T-helper 2 cell treated with Interferon-gamma antibody and Interleukin-4, amounts not matched to agents 100 ng/mL and 5 ng/mL, for 36 hours (primary cell): ENCODE measurements around the gene PWP2. TPM values are rescaled to one million over a fixed set of nuclear protein-coding genes. Genes with fewer than 3 reads are reported as not detected.
"Not testable (repeated sequence)": the region's sequence is repeated elsewhere in the genome, so short reads cannot be mapped to it uniquely, and the experiment has no call there.

Experiments used
- intact Hi-C: fragments of 100-400 bp; cut with micrococcal nuclease; formaldehyde crosslinking; loops from one replicate; pipeline ENCODE4 v1.15.1; 2023
- total RNA-seq: library from RNA; stranded (reverse); gene quantifications from 2 replicates; pipeline ENCODE4 v1.2.3, GENCODE V29; 2022

The PWP2 gene
- total RNA-seq, 1 donor from 2014 or later, result 5.1 TPM

DNA sequence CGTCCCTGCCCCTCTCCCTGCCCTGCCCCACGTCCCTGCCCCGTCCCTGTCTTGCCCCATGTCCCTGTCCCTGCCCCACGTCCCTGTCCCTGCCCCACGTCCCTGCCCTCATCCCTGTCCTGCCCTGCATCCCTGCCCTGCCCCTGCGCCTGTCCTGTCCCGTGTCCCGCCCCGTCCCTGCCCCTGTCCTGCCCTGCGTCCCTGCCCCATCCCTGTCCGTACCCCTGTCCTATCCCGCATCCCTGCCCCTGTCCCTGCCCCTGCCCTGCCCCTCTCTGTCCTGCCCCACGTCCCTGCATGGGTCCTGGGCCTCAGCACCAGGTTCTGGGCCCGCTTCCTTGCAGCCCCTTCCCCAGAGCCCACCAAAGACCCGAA, 53.1 kb downstream of the PWP2 start:
- intact Hi-C loops, result not testable (repeated sequence)

DNA sequence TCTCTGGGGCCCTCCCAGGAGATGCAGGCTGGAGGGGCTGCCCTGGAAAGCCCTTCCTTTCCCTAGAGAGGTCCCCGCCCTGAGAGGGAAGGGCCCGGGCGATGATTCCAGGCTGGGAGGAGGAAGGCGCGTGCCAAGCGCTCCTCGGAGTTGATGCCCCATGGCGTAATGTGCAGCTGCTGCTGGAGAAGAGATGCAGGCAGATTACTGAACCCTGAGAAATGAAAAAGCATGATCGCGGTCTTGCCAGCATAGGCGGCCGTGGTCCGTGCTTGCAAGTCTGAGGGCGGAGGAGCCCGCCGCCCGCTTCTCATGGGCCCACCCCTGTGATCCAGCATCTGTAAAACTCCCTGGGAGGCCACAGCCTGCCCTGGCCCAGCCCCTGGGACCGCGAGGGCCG, 53.6 kb downstream of the PWP2 start:
- intact Hi-C loops, result not testable (repeated sequence)

DNA sequence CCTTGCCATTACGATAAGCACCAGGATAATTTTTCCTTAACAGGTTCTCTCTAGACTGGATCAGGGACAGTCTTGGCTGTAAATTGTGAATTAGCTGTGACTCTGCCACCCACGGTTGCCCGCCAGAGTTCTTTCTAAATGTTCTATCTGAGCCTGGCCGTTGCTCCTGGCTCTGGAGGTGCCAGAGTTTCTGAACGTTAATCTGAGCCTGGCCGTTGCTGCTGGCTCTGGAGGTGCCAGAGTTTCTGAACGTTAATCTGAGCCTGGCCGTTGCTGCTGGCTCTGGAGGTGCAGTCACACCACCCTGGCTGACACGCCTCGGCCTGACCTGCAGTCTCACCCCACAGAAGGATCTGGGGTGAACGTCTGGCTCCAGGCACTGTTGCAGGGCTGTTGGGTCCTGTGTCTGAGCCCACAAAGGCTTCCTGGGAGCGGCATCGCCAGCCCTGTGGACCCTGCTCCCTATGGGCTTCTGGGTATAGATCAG, 56.0 kb downstream of the PWP2 start:
- intact Hi-C loops, result not testable (repeated sequence)

DNA sequence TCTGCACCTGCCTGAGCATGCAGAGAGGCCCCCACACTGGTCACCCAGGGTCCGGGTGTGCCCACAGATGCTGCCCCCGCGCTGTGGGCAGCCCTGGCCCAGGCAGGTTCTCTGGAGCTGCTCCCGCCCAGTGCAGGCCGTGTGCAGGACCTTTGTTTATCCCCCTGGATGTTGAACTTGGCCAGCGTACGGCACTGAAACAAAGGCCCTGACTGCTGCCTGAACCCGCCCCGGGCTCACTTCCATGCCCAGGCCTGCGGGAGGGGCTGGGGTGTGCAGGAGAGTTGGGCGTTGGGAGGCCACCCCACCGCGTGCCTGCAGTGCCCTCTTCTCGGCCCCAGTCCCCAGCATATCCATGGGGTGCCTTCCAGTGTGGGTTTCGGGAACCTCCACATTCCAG, 58.7 kb downstream of the PWP2 start:
- intact Hi-C loops, result not testable (repeated sequence)

DNA sequence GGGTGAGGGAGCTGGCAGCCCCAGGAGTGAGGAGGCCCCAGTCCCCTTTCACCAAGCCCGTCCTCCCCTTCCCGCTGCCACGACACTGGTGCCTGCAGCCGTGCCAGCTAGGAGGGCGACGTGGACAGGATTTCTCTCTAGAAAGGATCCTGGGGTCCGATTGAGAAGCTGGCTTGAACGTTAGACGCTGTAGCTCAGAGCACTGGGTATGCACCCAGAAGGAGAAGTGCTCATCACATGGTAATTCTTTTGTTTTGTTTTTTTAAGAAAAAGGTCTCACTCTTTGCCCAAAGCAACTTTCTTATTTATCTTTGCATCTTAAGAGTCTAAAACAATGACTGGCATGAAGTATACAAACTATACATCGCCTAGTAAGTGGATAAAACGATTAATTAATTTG, 60.3 kb downstream of the PWP2 start:
- intact Hi-C loops, result not testable (repeated sequence)

DNA sequence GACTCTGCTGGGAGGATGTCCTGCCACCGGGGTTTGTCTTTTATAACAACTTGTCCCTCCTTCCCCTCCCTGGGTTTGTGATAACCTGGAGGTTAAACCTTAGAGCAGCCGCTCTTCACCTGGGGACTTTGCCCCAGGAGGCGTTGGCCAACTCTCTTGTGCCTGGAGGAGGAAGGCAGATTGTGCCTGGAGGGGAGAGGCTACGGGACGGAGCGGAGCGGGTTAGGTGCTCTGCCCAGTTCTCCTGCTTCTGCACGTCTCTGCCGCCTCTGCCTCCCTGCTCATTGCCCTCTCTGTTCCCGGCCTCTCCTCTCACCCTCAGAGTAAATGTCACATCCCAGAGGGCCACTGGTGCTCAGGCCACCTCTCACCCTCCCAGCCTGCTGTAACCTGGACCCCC, 63.1 kb downstream of the PWP2 start:
- intact Hi-C loops, result not testable (repeated sequence)

DNA sequence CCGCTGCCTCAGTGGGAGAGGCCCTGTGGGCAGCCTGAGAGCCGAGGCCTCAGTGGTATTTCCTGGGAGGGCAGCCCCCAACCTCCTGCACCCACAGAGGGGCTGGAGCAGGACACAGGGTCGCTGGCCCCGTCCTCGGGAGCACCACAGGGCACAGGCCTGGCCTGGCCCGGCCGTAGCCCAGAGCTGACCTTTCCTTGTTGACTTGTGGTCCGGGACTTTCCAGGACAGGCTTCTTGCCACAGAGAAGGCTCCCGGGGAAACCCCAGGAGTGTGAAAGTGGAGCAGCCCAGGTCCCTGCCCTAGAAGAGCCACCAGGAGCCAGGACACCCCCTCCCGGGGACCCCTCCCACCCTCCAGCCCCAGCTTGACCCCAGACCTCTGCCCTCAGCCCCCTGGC, 63.7 kb downstream of the PWP2 start:
- intact Hi-C loops, result not testable (repeated sequence)

DNA sequence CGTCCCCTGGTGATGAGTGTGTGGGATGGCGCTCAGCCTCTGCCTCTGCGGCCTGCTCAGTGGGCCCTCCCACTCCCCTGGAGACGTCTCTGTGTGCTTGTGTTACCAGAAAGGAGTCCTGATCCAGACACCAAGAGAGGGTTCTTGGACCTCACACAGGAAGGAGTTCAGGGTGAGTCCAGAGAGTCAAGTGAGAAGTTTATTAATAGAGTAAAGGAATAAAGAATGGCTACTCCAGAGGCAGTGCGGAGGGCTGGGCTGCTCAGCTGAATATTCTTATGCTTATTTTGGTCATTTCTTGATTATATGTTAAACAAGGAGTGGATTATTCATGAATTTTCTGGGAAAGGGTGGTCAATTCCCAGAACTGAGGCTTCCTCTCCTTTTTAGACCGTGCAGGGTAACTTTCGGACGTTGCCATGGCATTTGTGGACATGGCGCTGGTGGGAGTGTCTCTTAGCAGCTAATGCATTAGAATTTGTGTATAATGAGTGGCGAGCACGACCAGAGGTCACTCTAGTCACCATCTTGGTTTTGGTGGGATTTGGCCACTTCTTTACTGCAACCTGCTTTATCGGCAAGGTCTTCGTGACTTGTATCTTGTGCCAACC, 64.9 kb downstream of the PWP2 start:
- intact Hi-C loops, result not testable (repeated sequence)

DNA sequence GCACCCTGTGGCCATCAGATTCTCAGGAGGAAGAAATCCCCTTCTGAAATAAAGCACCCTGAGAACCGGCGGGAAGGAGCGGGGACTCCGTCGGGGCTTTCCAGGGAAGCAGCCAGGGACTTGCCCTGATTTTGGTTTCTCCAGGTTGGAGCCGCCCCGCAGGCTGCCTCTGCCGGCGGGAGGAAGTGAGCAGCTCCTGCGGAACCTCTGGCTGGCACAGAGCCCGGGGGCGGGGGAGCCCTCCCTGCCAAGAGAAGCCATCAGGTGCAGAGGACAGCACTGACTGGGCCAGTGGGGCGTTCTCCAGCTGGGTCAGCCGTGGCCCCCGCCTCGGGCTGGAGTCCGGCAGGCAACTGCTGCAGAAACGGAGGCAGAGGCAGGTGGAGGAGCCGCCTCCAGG, 65.5 kb downstream of the PWP2 start:
- intact Hi-C loops, result not testable (repeated sequence)

DNA sequence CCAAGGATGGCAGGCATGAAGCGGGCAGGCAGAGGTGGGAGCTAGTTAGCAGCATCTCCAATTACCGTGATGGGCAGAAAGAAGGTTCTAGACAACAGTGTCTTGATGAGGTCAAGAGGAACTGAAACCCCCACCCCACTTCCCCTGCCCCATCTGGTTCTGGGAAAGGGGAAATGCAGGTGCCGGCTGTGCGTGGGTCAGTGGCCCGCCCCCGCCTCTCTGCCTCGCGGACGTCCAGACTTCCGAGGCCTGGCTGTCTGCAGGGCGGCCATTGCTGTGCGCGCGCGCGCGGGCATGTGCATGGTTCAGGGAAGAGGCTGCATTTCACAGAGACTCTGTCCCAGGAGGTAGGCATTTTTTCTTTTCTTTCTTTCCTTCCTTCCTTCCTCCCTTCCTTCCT, 68.0 kb downstream of the PWP2 start:
- intact Hi-C loops, result not testable (repeated sequence)

DNA sequence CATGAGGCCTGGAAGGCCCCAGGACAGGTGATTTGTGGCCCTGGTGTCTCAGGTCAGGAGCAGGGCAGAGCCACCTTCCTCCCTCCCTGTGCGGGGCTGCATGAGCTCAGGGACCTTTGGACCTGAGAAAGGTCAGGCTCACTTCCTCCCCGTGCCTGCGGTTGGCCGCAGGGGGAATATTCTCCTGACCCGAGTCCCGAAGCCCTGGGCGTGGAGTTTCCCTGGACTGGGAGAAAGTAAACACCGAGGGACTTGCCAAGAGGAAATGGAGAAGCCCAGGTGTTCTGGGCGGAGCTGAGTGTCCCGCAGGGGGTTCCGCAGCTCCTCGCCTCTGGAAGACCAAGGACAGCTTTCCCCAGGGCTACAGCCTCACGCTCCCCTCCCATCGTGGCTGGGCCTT, 68.9 kb downstream of the PWP2 start:
- intact Hi-C loops, result not testable (repeated sequence)

Other genes starting within 250 kb of the PWP2 start
- gene AGPAT3, start 242.2 kb upstream of the PWP2 start, total RNA-seq, result 126 and 127 TPM in 2 replicates
- 70.4 and 73.8 TPM in 2 replicates for gene TRAPPC10, start 95.1 kb upstream of the PWP2 start, total RNA-seq
- gene GATD3, start 26.3 kb downstream of the PWP2 start, total RNA-seq, result 14.4 and 18.5 TPM in 2 replicates
- 10.0 and 10.2 TPM in 2 replicates for gene ICOSLG, start 133.5 kb downstream of the PWP2 start, total RNA-seq
- not detected in 2 replicates for gene DNMT3L, start 154.5 kb downstream of the PWP2 start, total RNA-seq
- 2.7 and 3.0 TPM in 2 replicates for gene AIRE, start 178.5 kb downstream of the PWP2 start, total RNA-seq
- gene PFKL, start 192.7 kb downstream of the PWP2 start, total RNA-seq, result 217 and 219 TPM in 2 replicates
- 19.8 and 19.9 TPM in 2 replicates for gene CFAP410, start 232.0 kb downstream of the PWP2 start, total RNA-seq
- gene TRPM2, start 246.2 kb downstream of the PWP2 start, total RNA-seq, result 17.8 and 20.6 TPM in 2 replicates